ENCODE data around the gene C3orf22. TPM values are rescaled to one million over a fixed set of nuclear protein-coding genes. Genes with fewer than 3 reads are reported as not detected.
A peak's percentile ranks its signal among the peaks of the same experiment; 100 is the strongest.

The C3orf22 gene
- total RNA-seq, 1 experiment from 2014 or later, result not detected

- H3K27ac ChIP-seq, result no peak overlapping the region
- no peak overlapping the region for H3K4me3 ChIP-seq
- H3K4me2 ChIP-seq, result no peak overlapping the region
- no peaks in the 10 kb centered on the region for H3F3A ChIP-seq (ENCODE audit: insufficient read depth, low read depth)
- DNase-seq, result no peak
- no peaks in the 10 kb centered on the region for H3K9me2 ChIP-seq (ENCODE audit: insufficient read depth)
- ChIA-PET POLR2A (ENCODE audit: unreplicated experiment) (no interaction called here), CTCF (no interaction called here)
- H3K27me3 ChIP-seq (ENCODE audit: insufficient read depth, low read depth), result no peaks in the 10 kb centered on the region
- intact Hi-C loops (cut with micrococcal nuclease; ENCODE audit: unreplicated experiment), result no loop called here
- no peaks in the 10 kb centered on the region for H3K79me2 ChIP-seq (ENCODE audit: low read depth)
- H3K4me1 ChIP-seq (replicated peaks; ENCODE audit: insufficient read depth), result peaks cover 10% of the 10 kb centered on the region
- BruUV-seq (replicated peaks), result no TSS peak
- H4K20me1 ChIP-seq (ENCODE audit: insufficient read depth), result no peaks in the 10 kb centered on the region
- no peak for TF ChIP-seq EZH2 (IDR thresholded peaks at IDR 0.05; ENCODE audit: low read depth)
- no peak for TF ChIP-seq CTCF (conservative IDR thresholded peaks at IDR 0.05)
- H2AFZ ChIP-seq, result no peak overlapping the region
- no peaks in the 10 kb centered on the region for H3K9me3 ChIP-seq (ENCODE audit: insufficient read depth, low read depth)
- H3K36me3 ChIP-seq (ENCODE audit: low read depth), result no peaks in the 10 kb centered on the region
Observed at GRCh38 chr3:126510308-126510910, 48.3 kb downstream of the C3orf22 start.

GRCh38 chr3:126509597-126510307 lies 49.0 kb downstream of the C3orf22 start:
- Histone ChIP-seq H4K20me1 (ENCODE audit: insufficient read depth) (no peaks in the 10 kb centered on the region), H3K9me3 (ENCODE audit: insufficient read depth, low read depth) (no peaks in the 10 kb centered on the region), H3K4me3 (no peak overlapping the region), H3K27ac (no peak overlapping the region), H3F3A (ENCODE audit: insufficient read depth, low read depth) (no peaks in the 10 kb centered on the region), H3K4me1 (replicated peaks; ENCODE audit: insufficient read depth) (peaks cover 10% of the 10 kb centered on the region), H3K36me3 (ENCODE audit: low read depth) (no peaks in the 10 kb centered on the region), H3K9me2 (ENCODE audit: insufficient read depth) (no peaks in the 10 kb centered on the region), H3K79me2 (ENCODE audit: low read depth) (no peaks in the 10 kb centered on the region), H3K4me2 (no peak overlapping the region), H3K27me3 (ENCODE audit: insufficient read depth, low read depth) (peaks cover 4% of the 10 kb centered on the region; the same call in 1 of the 2 replicates), H2AFZ (no peak overlapping the region)
- ChIA-PET POLR2A (ENCODE audit: unreplicated experiment) (no interaction called here), CTCF (no interaction called here)
- TSS peak; percentile 75 for BruUV-seq (replicated peaks)
- intact Hi-C loops (cut with micrococcal nuclease; ENCODE audit: unreplicated experiment), result no loop called here
- TF ChIP-seq CTCF (conservative IDR thresholded peaks at IDR 0.05) (no peak), EZH2 (IDR thresholded peaks at IDR 0.05; ENCODE audit: low read depth) (no peak)
- peak in 1 of 2 experiments; percentile 58 for DNase-seq

- Histone ChIP-seq H3K4me1 (replicated peaks; ENCODE audit: insufficient read depth) (peaks cover 10% of the 10 kb centered on the region), H4K20me1 (ENCODE audit: insufficient read depth) (no peaks in the 10 kb centered on the region), H3K36me3 (ENCODE audit: low read depth) (no peaks in the 10 kb centered on the region), H3K27ac (no peak overlapping the region), H3F3A (ENCODE audit: insufficient read depth, low read depth) (no peaks in the 10 kb centered on the region), H3K4me2 (peak overlapping the region; percentile 26; the same call in 1 of the 2 replicates), H3K9me2 (ENCODE audit: insufficient read depth) (no peaks in the 10 kb centered on the region), H3K27me3 (ENCODE audit: insufficient read depth, low read depth) (peaks cover 14% of the 10 kb centered on the region; the same call in 1 of the 2 replicates), H3K4me3 (no peak overlapping the region), H2AFZ (no peak overlapping the region), H3K9me3 (ENCODE audit: insufficient read depth, low read depth) (no peaks in the 10 kb centered on the region), H3K79me2 (ENCODE audit: low read depth) (no peaks in the 10 kb centered on the region)
- intact Hi-C loops (cut with micrococcal nuclease; ENCODE audit: unreplicated experiment), result no loop called here
- POLR2A ChIA-PET (ENCODE audit: unreplicated experiment), result no interaction called here
- TF ChIP-seq CTCF (conservative IDR thresholded peaks at IDR 0.05), result no peak
- TF ChIP-seq EZH2 (IDR thresholded peaks at IDR 0.05; ENCODE audit: low read depth), result no peak
- CTCF ChIA-PET, result no interaction called here
- DNase-seq, result peak; percentile 65 to 78
- BruUV-seq (replicated peaks), result no TSS peak
Observed at GRCh38 chr3:126508564-126508964, 50.2 kb downstream of the C3orf22 start.
